PC-9 (cell line): ENCODE measurements around the gene RBPMS2. TPM values are rescaled to one million over a fixed set of nuclear protein-coding genes. Genes with fewer than 3 reads are reported as not detected.

Source experiments
- BruUV-seq: library from RNA; stranded (reverse); fragments of 400-500 nt; replicated peaks from 2 replicates; lab custom pipeline; 2021; lab: Mats Ljungman, UMichigan
- CTCF ChIA-PET: fragments of 300-600 bp; sonication (Branson Sonifier 250); formaldehyde crosslinking; loops from one replicate; lab custom pipeline; 2022; ENCODE audit warnings: antibody characterized with exemption; lab: Charles Lee
- POLR2A ChIA-PET: fragments of 300-600 bp; sonication (Branson Sonifier 250); formaldehyde crosslinking; loops from one replicate; lab custom pipeline; 2022; ENCODE audit warnings: antibody characterized with exemption; ENCODE audit not compliant: unreplicated experiment; lab: Charles Lee
- DNase-seq, 2 experiments: peaks; one replicate each; pipeline versions ENCODE4 v3.0.0 to v3.0.0-alpha.2; 2015 to 2022; ENCODE audit warnings: mixed read lengths in 1 of 2
- H2AFZ ChIP-seq: fragments of 200-600 bp; sonication (generic); 2 replicates; pipeline ENCODE4 v1.8.1; 2017; ENCODE audit warnings: antibody characterized with exemption
- H3F3A ChIP-seq: fragments of 200-600 bp; sonication (generic); 2 replicates; pipeline ENCODE4 v1.8.1; 2017; ENCODE audit warnings: antibody characterized with exemption, mild to moderate bottlenecking, low read depth; ENCODE audit not compliant: insufficient read depth
- H3K27ac ChIP-seq: fragments of 200-600 bp; sonication (generic); 2 replicates; pipeline ENCODE4 v1.6.1; 2016; ENCODE audit warnings: mixed run types
- H3K27me3 ChIP-seq: fragments of 200-600 bp; sonication (generic); 2 replicates; pipeline ENCODE4 v1.6.1; 2016; ENCODE audit warnings: low read depth, mixed run types; ENCODE audit not compliant: insufficient read depth
- H3K36me3 ChIP-seq: fragments of 200-600 bp; sonication (generic); 2 replicates; pipeline ENCODE4 v1.6.1; 2016; ENCODE audit warnings: low read depth, mixed run types
- H3K4me1 ChIP-seq: fragments of 200-600 bp; sonication (generic); replicated peaks from 2 replicates; pipeline ENCODE4 v1.6.1; 2016; ENCODE audit warnings: mixed run types; ENCODE audit not compliant: insufficient read depth
- H3K4me2 ChIP-seq: fragments of 200-600 bp; sonication (generic); 2 replicates; pipeline ENCODE4 v1.6.1; 2017; ENCODE audit warnings: mixed run types
- H3K4me3 ChIP-seq: fragments of 200-600 bp; sonication (generic); 2 replicates; pipeline ENCODE4 v1.6.1; 2016; ENCODE audit warnings: mixed run types
- H3K79me2 ChIP-seq: fragments of 200-600 bp; sonication (generic); 2 replicates; pipeline ENCODE4 v1.6.1; 2017; ENCODE audit warnings: low read depth, mixed run types
- H3K9me2 ChIP-seq: fragments of 200-600 bp; sonication (generic); 2 replicates; pipeline ENCODE4 v1.8.1; 2017; ENCODE audit warnings: mild to moderate bottlenecking; ENCODE audit not compliant: insufficient read depth
- H3K9me3 ChIP-seq: fragments of 200-600 bp; sonication (generic); 2 replicates; pipeline ENCODE4 v1.8.1; 2016; ENCODE audit warnings: low read depth; ENCODE audit not compliant: insufficient read depth
- H4K20me1 ChIP-seq: fragments of 200-600 bp; sonication (generic); 2 replicates; pipeline ENCODE4 v1.8.1; 2017; ENCODE audit not compliant: insufficient read depth
- EZH2 ChIP-seq: fragments of 200-600 bp; sonication (generic); IDR thresholded peaks from 2 replicates; pipeline ENCODE4 v1.8.0; 2017; ENCODE audit warnings: antibody characterized with exemption, low read depth
- intact Hi-C: fragments of 100-400 bp; cut with micrococcal nuclease; formaldehyde crosslinking; loops from one replicate; pipeline ENCODE4 v1.10.0; 2022; ENCODE audit not compliant: unreplicated experiment
- total RNA-seq: library from RNA; stranded (reverse); gene quantifications from 2 replicates; pipeline ENCODE4 v1.2.3, GENCODE V29; 2021
- TF ChIP-seq, protein P1 (sequence below): fragments of 200-600 bp; sonication (generic); conservative IDR thresholded peaks from 2 replicates; pipeline ENCODE4 v1.6.1; 2017; ENCODE audit warnings: mixed run types, antibody characterized with exemption, mild to moderate bottlenecking, moderate library complexity

Gene RBPMS2
- total RNA-seq, 1 experiment from 2014 or later: 4.1 TPM

DNA sequence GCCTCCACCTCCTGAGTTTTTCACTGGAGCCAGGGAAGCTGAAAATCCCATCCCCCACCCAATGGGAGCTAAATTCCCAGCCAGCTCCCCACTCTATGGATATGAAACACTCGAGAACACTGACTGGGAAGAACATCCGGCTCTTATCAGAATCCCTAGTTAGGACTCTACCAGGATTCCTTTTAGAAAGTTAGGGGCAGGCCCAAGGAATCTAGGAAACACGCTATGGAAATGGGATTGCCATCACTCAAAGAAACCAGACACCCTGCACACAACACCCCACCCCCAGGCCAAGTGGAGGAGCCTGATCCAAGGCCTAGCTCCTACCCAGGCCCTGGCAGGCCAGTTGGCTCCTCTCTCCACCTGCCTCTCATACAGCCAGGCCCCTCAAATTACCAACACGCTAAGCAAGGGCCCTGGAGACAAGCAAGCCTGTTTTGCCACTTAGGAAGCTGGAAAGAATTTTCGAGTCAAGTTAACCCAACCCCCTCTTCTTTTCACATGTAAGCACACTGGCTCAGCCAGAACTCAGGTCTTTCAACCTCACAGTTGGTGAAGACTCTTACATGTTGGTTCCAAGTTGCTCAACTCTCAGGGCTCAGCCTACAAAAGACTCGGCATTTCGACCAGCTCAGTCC is 75.5 kb downstream of the RBPMS2 start:
- H3K4me2 ChIP-seq: peak overlapping the region; percentile 84; the same call in 1 of the 2 replicates
- no peaks in the 10 kb centered on the region for H3K9me3 ChIP-seq
- no peak overlapping the region for H2AFZ ChIP-seq
- BruUV-seq: no TSS peak
- ChIA-PET CTCF (no interaction called here), POLR2A (no interaction called here)
- no peak for DNase-seq
- H4K20me1 ChIP-seq: peaks cover 21% of the 10 kb centered on the region
- intact Hi-C loops: no loop called here
- H3F3A ChIP-seq: no peaks in the 10 kb centered on the region; the same call in 1 of the 2 replicates
- no peaks in the 10 kb centered on the region for H3K9me2 ChIP-seq
- H3K4me3 ChIP-seq: no peak overlapping the region
- no peaks in the 10 kb centered on the region for H3K36me3 ChIP-seq
- H3K27me3 ChIP-seq: no peaks in the 10 kb centered on the region
- H3K27ac ChIP-seq: no peak overlapping the region
- TF ChIP-seq, protein P1, sequence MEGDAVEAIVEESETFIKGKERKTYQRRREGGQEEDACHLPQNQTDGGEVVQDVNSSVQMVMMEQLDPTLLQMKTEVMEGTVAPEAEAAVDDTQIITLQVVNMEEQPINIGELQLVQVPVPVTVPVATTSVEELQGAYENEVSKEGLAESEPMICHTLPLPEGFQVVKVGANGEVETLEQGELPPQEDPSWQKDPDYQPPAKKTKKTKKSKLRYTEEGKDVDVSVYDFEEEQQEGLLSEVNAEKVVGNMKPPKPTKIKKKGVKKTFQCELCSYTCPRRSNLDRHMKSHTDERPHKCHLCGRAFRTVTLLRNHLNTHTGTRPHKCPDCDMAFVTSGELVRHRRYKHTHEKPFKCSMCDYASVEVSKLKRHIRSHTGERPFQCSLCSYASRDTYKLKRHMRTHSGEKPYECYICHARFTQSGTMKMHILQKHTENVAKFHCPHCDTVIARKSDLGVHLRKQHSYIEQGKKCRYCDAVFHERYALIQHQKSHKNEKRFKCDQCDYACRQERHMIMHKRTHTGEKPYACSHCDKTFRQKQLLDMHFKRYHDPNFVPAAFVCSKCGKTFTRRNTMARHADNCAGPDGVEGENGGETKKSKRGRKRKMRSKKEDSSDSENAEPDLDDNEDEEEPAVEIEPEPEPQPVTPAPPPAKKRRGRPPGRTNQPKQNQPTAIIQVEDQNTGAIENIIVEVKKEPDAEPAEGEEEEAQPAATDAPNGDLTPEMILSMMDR: no peak
- TF ChIP-seq EZH2: no peak
- peaks cover 58% of the 10 kb centered on the region for H3K79me2 ChIP-seq
- peaks cover 25% of the 10 kb centered on the region; the same call in 1 of the 2 replicates for H3K4me1 ChIP-seq

DNA sequence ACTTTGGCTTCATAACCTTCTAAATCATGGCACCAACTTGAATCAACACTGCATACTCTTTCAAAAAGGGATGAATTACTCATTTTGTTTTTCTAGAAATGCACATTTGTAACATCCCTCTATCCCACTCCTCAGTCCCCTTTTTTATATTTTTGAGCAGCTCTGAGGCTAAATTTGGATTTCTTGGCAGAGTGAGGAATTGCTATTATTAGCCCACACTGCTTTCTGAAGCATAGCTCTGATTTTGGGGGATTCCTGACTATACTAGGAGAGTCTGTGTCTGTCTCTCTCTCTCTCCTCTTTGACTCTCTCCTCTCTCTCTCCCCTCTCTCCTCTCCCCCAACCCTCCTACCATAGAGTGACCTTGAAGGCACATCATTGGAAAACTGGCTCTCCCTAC is 76.6 kb downstream of the RBPMS2 start:
- Histone ChIP-seq H3K36me3 (no peaks in the 10 kb centered on the region), H3F3A (no peaks in the 10 kb centered on the region; the same call in 1 of the 2 replicates), H3K4me3 (no peak overlapping the region), H3K9me3 (no peaks in the 10 kb centered on the region), H3K4me2 (no peak overlapping the region), H4K20me1 (peaks cover 24% of the 10 kb centered on the region), H3K9me2 (no peaks in the 10 kb centered on the region), H3K27me3 (no peaks in the 10 kb centered on the region), H3K79me2 (peaks cover 61% of the 10 kb centered on the region), H2AFZ (no peak overlapping the region), H3K4me1 (peaks cover 25% of the 10 kb centered on the region; the same call in 1 of the 2 replicates), H3K27ac (no peak overlapping the region)
- intact Hi-C loops: no loop called here
- no peak for DNase-seq
- POLR2A ChIA-PET: interaction anchor here (0.6 to 0.7 kb wide), 2 partner anchors 18 to 450 kb away, joined by 3 to 6 read pairs; no protein-coding TSS in a partner anchor
- BruUV-seq: no TSS peak
- no peak for TF ChIP-seq EZH2
- TF ChIP-seq, protein P1: no peak
- CTCF ChIA-PET: no interaction called here

DNA sequence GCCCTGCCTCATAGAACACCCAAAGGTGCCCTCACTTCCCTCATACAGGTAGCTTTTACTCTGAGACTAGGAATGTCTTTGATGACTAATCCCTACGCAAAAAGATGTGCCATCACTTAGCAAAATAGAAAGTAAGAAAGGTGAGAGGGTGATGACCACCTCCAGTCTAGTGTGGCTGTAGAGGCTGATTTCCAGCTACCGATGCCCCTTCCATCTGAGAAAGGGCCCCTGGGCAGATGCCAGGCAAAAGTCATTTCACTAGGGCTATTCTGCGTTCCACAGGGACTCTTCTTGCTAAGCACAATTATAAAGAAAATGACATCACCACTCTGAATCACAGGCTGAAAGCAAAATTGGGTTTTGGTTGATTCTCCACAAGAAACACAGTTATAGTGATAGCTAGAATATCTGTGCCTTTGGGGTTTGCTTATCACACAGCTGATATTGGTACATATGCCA is 77.4 kb downstream of the RBPMS2 start:
- Histone ChIP-seq H3K27me3 (no peaks in the 10 kb centered on the region), H3K79me2 (peaks cover 61% of the 10 kb centered on the region), H3K4me1 (peaks cover 20% of the 10 kb centered on the region; the same call in 1 of the 2 replicates), H3F3A (no peaks in the 10 kb centered on the region; the same call in 1 of the 2 replicates), H3K9me3 (no peaks in the 10 kb centered on the region), H3K27ac (no peak overlapping the region), H3K4me3 (no peak overlapping the region), H3K36me3 (no peaks in the 10 kb centered on the region), H3K4me2 (no peak overlapping the region), H2AFZ (no peak overlapping the region), H4K20me1 (peaks cover 24% of the 10 kb centered on the region), H3K9me2 (no peaks in the 10 kb centered on the region)
- BruUV-seq: no TSS peak
- no peak for DNase-seq
- TF ChIP-seq, protein P1: no peak
- TF ChIP-seq EZH2: no peak
- ChIA-PET CTCF (interaction anchor here (1.0 kb wide), 2 partner anchors 11 to 30 kb away, joined by 3 to 4 read pairs; no protein-coding TSS in a partner anchor), POLR2A (interaction anchor here (0.6 to 0.9 kb wide), 3 partner anchors 30 to 450 kb away, joined by 3 to 8 read pairs (median 6); partner anchors contain the start of gene TRIP4)
- intact Hi-C loops: no loop called here
